HepG2 (cell line): ENCODE results near the gene ALDH1A1. TPM values are rescaled to one million over a fixed set of nuclear protein-coding genes. Genes with fewer than 3 reads are reported as not detected.
A peak's percentile ranks its signal among the peaks of the same experiment; 100 is the strongest.

Source experiments
- ARNT2 ChIP-seq: sonication (generic); formaldehyde crosslinking; IDR thresholded peaks from 2 replicates; pipeline ENCODE4 v1.8.0; 2022; ENCODE audit warnings: mild to moderate bottlenecking, low read depth, missing genetic modification reagents, moderate library complexity
- ATF2 ChIP-seq: sonication (generic); formaldehyde crosslinking; IDR thresholded peaks from 2 replicates; pipeline ENCODE4 v1.4.0; 2020; ENCODE audit warnings: missing genetic modification reagents
- FOXA3 ChIP-seq: IDR thresholded peaks from 2 replicates; pipeline ENCODE4 v1.6.1; 2016; ENCODE audit warnings: missing genetic modification reagents, missing compliant biosample characterization
- GABPA ChIP-seq, 2 experiments: IDR thresholded peaks; 2 replicates each; pipeline ENCODE4 v1.6.1; 2011 to 2016; ENCODE audit warnings: low read depth in 2 of 2, low read length in 1 of 2, missing biosample characterization in 1 of 2, missing genetic modification characterization in 1 of 2
- HMG20A ChIP-seq: IDR thresholded peaks from 2 replicates; pipeline ENCODE4 v1.6.1; 2016; ENCODE audit warnings: borderline replicate concordance
- IRF1 ChIP-seq: sonication (generic); formaldehyde crosslinking; IDR thresholded peaks from 2 replicates; pipeline ENCODE4 v1.4.0; 2020; ENCODE audit warnings: low read depth, mild to moderate bottlenecking, missing genetic modification reagents
- IRF2 ChIP-seq: IDR thresholded peaks from 2 replicates; pipeline ENCODE4 v1.6.1; 2018; ENCODE audit warnings: missing genetic modification reagents, missing compliant biosample characterization
- JUND ChIP-seq: sonication (generic); formaldehyde crosslinking; IDR thresholded peaks from 2 replicates; pipeline ENCODE4 v1.8.0; 2022; ENCODE audit warnings: mild to moderate bottlenecking, missing genetic modification reagents
- KDM4B ChIP-seq: sonication (generic); formaldehyde crosslinking; IDR thresholded peaks from 2 replicates; pipeline ENCODE4 v1.4.0; 2020; ENCODE audit warnings: missing genetic modification reagents
- KLF16 ChIP-seq, 2 experiments: sonication (generic) in 1 of 2; formaldehyde crosslinking in 1 of 2; IDR thresholded peaks; 2 replicates each; pipeline versions ENCODE4 v1.6.1 to v1.8.0; 2016 to 2023; ENCODE audit warnings: missing genetic modification reagents in 2 of 2, missing compliant biosample characterization in 1 of 2
- NR2C2 ChIP-seq: sonication (generic); formaldehyde crosslinking; IDR thresholded peaks from 2 replicates; pipeline ENCODE4 v1.4.0; 2020; ENCODE audit warnings: missing genetic modification reagents, mild to moderate bottlenecking, moderate library complexity, borderline replicate concordance
- NRL ChIP-seq: sonication (generic); formaldehyde crosslinking; IDR thresholded peaks from 2 replicates; pipeline ENCODE4 v1.5.0; 2020; ENCODE audit warnings: missing genetic modification reagents, mild to moderate bottlenecking, moderate library complexity, borderline replicate concordance
- POLR2A ChIP-seq, 2 experiments: IDR thresholded peaks; 2 replicates each; pipeline ENCODE4 v1.6.1; 2011; ENCODE audit warnings: low read depth in 2 of 2, low read length in 2 of 2, mild to moderate bottlenecking in 1 of 2, moderate library complexity in 1 of 2; ENCODE audit not compliant: insufficient read depth in 1 of 2
- RARA ChIP-seq: IDR thresholded peaks from 2 replicates; pipeline ENCODE4 v1.6.1; 2016; ENCODE audit warnings: missing genetic modification reagents, missing compliant biosample characterization
- RFX1 ChIP-seq: fragments of 450-650 bp; IDR thresholded peaks from 2 replicates; pipeline ENCODE4 v1.6.1; 2017
- SNAPC5 ChIP-seq: sonication (generic); formaldehyde crosslinking; IDR thresholded peaks from 2 replicates; pipeline ENCODE4 v1.8.1; 2023; ENCODE audit warnings: mild to moderate bottlenecking, missing genetic modification reagents, borderline replicate concordance
- TCF7L2 ChIP-seq: IDR thresholded peaks from 2 replicates; pipeline ENCODE4 v1.6.1; 2011; ENCODE audit warnings: mild to moderate bottlenecking, low read depth, low read length, moderate library complexity
- TEF ChIP-seq: sonication (generic); formaldehyde crosslinking; IDR thresholded peaks from 2 replicates; pipeline ENCODE4 v1.5.0; 2020; ENCODE audit warnings: missing genetic modification reagents
- ZBTB20 ChIP-seq: sonication (generic); formaldehyde crosslinking; IDR thresholded peaks from 2 replicates; pipeline ENCODE4 v1.8.1; 2023; ENCODE audit warnings: missing genetic modification reagents, low read depth, mild to moderate bottlenecking, borderline replicate concordance
- ZFP90 ChIP-seq: sonication (generic); formaldehyde crosslinking; IDR thresholded peaks from 2 replicates; pipeline ENCODE4 v1.8.0; 2022; ENCODE audit warnings: missing genetic modification reagents, mild to moderate bottlenecking, inconsistent platforms, borderline replicate concordance
- ZFY ChIP-seq: sonication (generic); formaldehyde crosslinking; IDR thresholded peaks from 2 replicates; pipeline ENCODE4 v1.4.0; 2020; ENCODE audit warnings: missing genetic modification reagents
- ZNF264 ChIP-seq: sonication (generic); formaldehyde crosslinking; IDR thresholded peaks from 2 replicates; pipeline ENCODE4 v1.4.0; 2020; ENCODE audit warnings: missing genetic modification reagents
- ZNF292 ChIP-seq: sonication (generic); formaldehyde crosslinking; IDR thresholded peaks from 2 replicates; pipeline ENCODE4 v1.8.1; 2022; ENCODE audit warnings: mild to moderate bottlenecking, low read depth, missing genetic modification reagents, borderline replicate concordance
- ZNF317 ChIP-seq: sonication (generic); formaldehyde crosslinking; IDR thresholded peaks from 2 replicates; pipeline ENCODE4 v1.5.0; 2020; ENCODE audit warnings: mild to moderate bottlenecking, missing genetic modification reagents
- ZNF329 ChIP-seq: sonication (generic); formaldehyde crosslinking; IDR thresholded peaks from 2 replicates; pipeline ENCODE4 v1.9.0; 2021; ENCODE audit warnings: low read depth, mild to moderate bottlenecking, missing genetic modification reagents
- ZNF569 ChIP-seq: sonication (generic); formaldehyde crosslinking; IDR thresholded peaks from 2 replicates; pipeline ENCODE4 v1.5.0; 2020; ENCODE audit warnings: mild to moderate bottlenecking, missing genetic modification reagents, moderate library complexity, borderline replicate concordance
- ZNF691 ChIP-seq: sonication (generic); formaldehyde crosslinking; IDR thresholded peaks from 2 replicates; pipeline ENCODE4 v1.4.0; 2020; ENCODE audit warnings: missing genetic modification reagents, low read depth, mild to moderate bottlenecking, borderline replicate concordance
- ZNF7 ChIP-seq: IDR thresholded peaks from 2 replicates; pipeline ENCODE4 v1.6.1; 2016; ENCODE audit warnings: missing biosample characterization, missing genetic modification reagents
- ZNF772 ChIP-seq: sonication (generic); formaldehyde crosslinking; IDR thresholded peaks from 2 replicates; pipeline ENCODE4 v1.5.0; 2020; ENCODE audit warnings: mild to moderate bottlenecking, missing genetic modification reagents
- polyA plus RNA-seq, 8 experiments: library from polyadenylated mRNA; depleted of rRNA in 3 of 8; stranded (reverse) in 7 of 8; unstranded in 1 of 8; fragments of >200 nt; fragmentation: Illumina TruSeq in 4 of 8; extraction: Trizol in 4 of 8; gene quantifications; 2 replicates each; pipeline versions ENCODE4 v1.2.1 to v1.2.3, GENCODE V29; 2011 to 2016; ENCODE audit warnings: low read depth in 4 of 8, missing spikeins in 1 of 8, mixed read lengths in 1 of 8; ENCODE audit not compliant: insufficient read depth in 1 of 8
- total RNA-seq, 5 experiments: library from RNA; depleted of rRNA; stranded (reverse); fragments of >200 nt; fragmentation: Illumina TruSeq; extraction: Trizol; gene quantifications; 2 replicates each; pipeline ENCODE4 v1.2.3, GENCODE V29; 2016; ENCODE audit warnings: low read depth in 1 of 5

ALDH1A1 gene
- total and polyA plus RNA-seq, 2 of the 13 experiments (the other 11 are each of a cell fraction or from before 2014, with no cell fraction given): 88.2 to 439 TPM

- TF ChIP-seq ZNF292 (0 out of 2 replicates have a peak, but pooled peaks have one; percentile 30), ZNF7 (CRISPR knock-in tag) (no peak), NR2C2 (CRISPR knock-in tag) (no peak), ZNF264 (CRISPR knock-in tag) (no peak), JUND (no peak), ZFP90 (CRISPR knock-in tag) (no peak), KLF16 (CRISPR knock-in tag; IDR thresholded peaks at IDR 0.05) (peak in 1 of 2 experiments; percentile 34; a peak in 1 of 4 replicates), RFX1 (no peak), SNAPC5 (CRISPR knock-in tag) (no peak), POLR2A (IDR thresholded peaks at IDR 0.05; ENCODE audit: insufficient read depth in 1 of 2, low read depth in 2 of 2, low read length in 2 of 2) (peak in 1 of 2 experiments; percentile 66; a peak in 2 of 4 replicates), NRL (no peak), ARNT2 (CRISPR knock-in tag) (0 out of 2 replicates have a peak, but pooled peaks have one; percentile 32), TCF7L2 (no peak), TEF (CRISPR knock-in tag) (no peak), KDM4B (CRISPR knock-in tag) (no peak), GABPA (IDR thresholded peaks at IDR 0.05; ENCODE audit: low read depth, low read length) (no peak), GABPA (CRISPR knock-in tag; IDR thresholded peaks at IDR 0.05; ENCODE audit: low read depth) (no peak), ZNF691 (CRISPR knock-in tag) (no peak), ZNF569 (no peak), ZFY (peak; percentile 76), ZBTB20 (CRISPR knock-in tag) (0 out of 2 replicates have a peak, but pooled peaks have one; percentile 9), IRF1 (CRISPR knock-in tag) (no peak), ZNF329 (no peak), RARA (CRISPR knock-in tag) (peak; percentile 13; the same call in 1 of the 2 replicates), ZNF772 (CRISPR knock-in tag) (no peak), IRF2 (0 out of 2 replicates have a peak, but pooled peaks have one; percentile 17), ZNF317 (CRISPR knock-in tag) (no peak), ATF2 (CRISPR knock-in tag) (no peak), HMG20A (CRISPR knock-in tag) (peak; percentile 69), FOXA3 (peak; percentile 59)
Measured at GRCh38 chr9:72983056-72983455, 30.2 kb upstream of the ALDH1A1 start (continued).
